SK-N-SH (cell line): ENCODE measurements around the gene ABCF1. TPM values are rescaled to one million over a fixed set of nuclear protein-coding genes. Genes with fewer than 3 reads are reported as not detected.
A peak's percentile ranks its signal among the peaks of the same experiment; 100 is the strongest.

Source experiments
- CTCF ChIA-PET: fragments of 300-600, 350-600 bp; formaldehyde crosslinking; extraction: SDS; loops from one replicate; lab custom pipeline; 2021; lab: Yijun Ruan, JAX
- POLR2A ChIA-PET: fragments of 350-600 bp; sonication (Branson Sonifier 250); formaldehyde crosslinking; extraction: SDS; loops from one replicate; lab custom pipeline; 2020; ENCODE audit warnings: antibody characterized with exemption, inconsistent platforms; lab: Yijun Ruan, JAX
- DNase-seq: peaks from one replicate; pipeline ENCODE4 v3.0.0; 2012
- H2AFZ ChIP-seq: fragments of 200-600 bp; sonication (generic); 2 replicates; pipeline ENCODE4 v1.8.1; 2016; ENCODE audit warnings: antibody characterized with exemption, mild to moderate bottlenecking, low read depth
- H3F3A ChIP-seq: fragments of 200-600 bp; sonication (generic); replicated peaks from 2 replicates; pipeline ENCODE3; 2016; ENCODE audit warnings: antibody characterized with exemption, mild to moderate bottlenecking; ENCODE audit not compliant: insufficient read depth
- H3K27ac ChIP-seq, 2 experiments: fragments of 200-500 bp in 1 of 2; fragments of 200-600 bp in 1 of 2; sonication (Bioruptor generic) in 1 of 2; sonication (generic), shearing (Covaris generic) in 1 of 2; 2 replicates each; pipeline versions ENCODE4 v1.5.1 to v1.6.1; 2014 to 2016; ENCODE audit warnings: low read depth in 2 of 2, inconsistent platforms in 1 of 2, low read length in 1 of 2, mild to moderate bottlenecking in 1 of 2, mixed read lengths in 1 of 2
- H3K27me3 ChIP-seq: fragments of 200-600 bp; sonication (generic), shearing (Covaris generic); 2 replicates; pipeline ENCODE4 v1.6.1; 2016; ENCODE audit warnings: mixed run types; ENCODE audit not compliant: insufficient read depth
- H3K36me3 ChIP-seq, 2 experiments: fragments of 200-500 bp in 1 of 2; fragments of 200-600 bp in 1 of 2; sonication (Bioruptor generic) in 1 of 2; sonication (generic) in 1 of 2; replicated peaks in 1 of 2; 2 replicates each; pipeline versions ENCODE3 to v1.5.1; 2014 to 2016; ENCODE audit warnings: low read length in 1 of 2, mild to moderate bottlenecking in 1 of 2; ENCODE audit not compliant: insufficient read depth in 2 of 2, control insufficient read depth in 1 of 2
- H3K4me1 ChIP-seq, 2 experiments: fragments of 200-500 bp in 1 of 2; fragments of 200-600 bp in 1 of 2; sonication (Bioruptor generic) in 1 of 2; sonication (generic), shearing (Covaris generic) in 1 of 2; 2 replicates each; pipeline versions ENCODE4 v1.5.1 to v1.6.1; 2014 to 2016; ENCODE audit warnings: low read depth in 1 of 2, low read length in 1 of 2, mixed run types in 1 of 2; ENCODE audit not compliant: insufficient read depth in 2 of 2, control insufficient read depth in 1 of 2
- H3K4me2 ChIP-seq: fragments of 200-600 bp; sonication (generic), shearing (Covaris generic); 2 replicates; pipeline ENCODE4 v1.6.1; 2017; ENCODE audit warnings: mixed run types
- H3K4me3 ChIP-seq, 2 experiments: fragments of 200-500 bp in 1 of 2; fragments of 200-600 bp in 1 of 2; sonication (Bioruptor generic) in 1 of 2; sonication (generic), shearing (Covaris generic) in 1 of 2; 2 replicates each; pipeline versions ENCODE4 v1.5.1 to v1.8.1; 2014 to 2016; ENCODE audit warnings: low read depth in 2 of 2, inconsistent platforms in 1 of 2, low read length in 1 of 2, mild to moderate bottlenecking in 1 of 2, mixed read lengths in 1 of 2, moderate library complexity in 1 of 2
- H3K79me2 ChIP-seq: fragments of 200-600 bp; sonication (generic); 2 replicates; pipeline ENCODE4 v1.8.1; 2017; ENCODE audit warnings: mild to moderate bottlenecking; ENCODE audit not compliant: insufficient read depth
- H3K9ac ChIP-seq: fragments of 200-600 bp; sonication (generic); 2 replicates; pipeline ENCODE4 v1.6.1; 2017; ENCODE audit warnings: mixed run types
- H3K9me2 ChIP-seq: fragments of 200-600 bp; sonication (generic); 2 replicates; pipeline ENCODE4 v1.6.1; 2017; ENCODE audit warnings: mixed run types
- H3K9me3 ChIP-seq: fragments of 200-600 bp; sonication (generic); 2 replicates; pipeline ENCODE4 v1.6.1; 2017; ENCODE audit warnings: mixed run types, mild to moderate bottlenecking, moderate library complexity
- H4K20me1 ChIP-seq: fragments of 200-600 bp; sonication (generic); 2 replicates; pipeline ENCODE4 v1.6.1; 2017; ENCODE audit warnings: mild to moderate bottlenecking, mixed run types; ENCODE audit not compliant: insufficient read depth
- CHD2 ChIP-seq: fragments of 150-350 bp; IDR thresholded peaks from 2 replicates; pipeline ENCODE4 v1.6.1; 2018; ENCODE audit warnings: low read length; ENCODE audit not compliant: partially characterized antibody
- ELF1 ChIP-seq: IDR thresholded peaks from 2 replicates; pipeline ENCODE4 v1.4.0; 2012
- EP300 ChIP-seq, 2 experiments: IDR thresholded peaks; 2 replicates each; pipeline versions ENCODE4 v1.4.0 to v1.6.1; 2012; ENCODE audit warnings: borderline replicate concordance in 1 of 2, low read depth in 1 of 2, low read length in 1 of 2
- EZH2phosphoT487 ChIP-seq: fragments of 200-600 bp; sonication (generic); IDR thresholded peaks from 2 replicates; pipeline ENCODE4 v1.6.1; 2017; ENCODE audit warnings: low read depth, mixed run types, mild to moderate bottlenecking, antibody characterized with exemption, moderate library complexity, borderline replicate concordance
- FOXJ3 ChIP-seq: sonication (generic); formaldehyde crosslinking; IDR thresholded peaks from 2 replicates; pipeline ENCODE4 v1.5.1; 2020; ENCODE audit warnings: mild to moderate bottlenecking, missing genetic modification reagents
- FOXM1 ChIP-seq: IDR thresholded peaks from 2 replicates; pipeline ENCODE4 v1.4.0; 2012; ENCODE audit warnings: low read depth, mild to moderate bottlenecking
- GABPA ChIP-seq: IDR thresholded peaks from 2 replicates; pipeline ENCODE4 v1.4.0; 2012; ENCODE audit warnings: low read depth, mild to moderate bottlenecking
- GATA2 ChIP-seq: sonication (generic); formaldehyde crosslinking; IDR thresholded peaks from 2 replicates; pipeline ENCODE4 v1.5.0; 2020; ENCODE audit warnings: mild to moderate bottlenecking, missing genetic modification reagents
- JUND ChIP-seq: IDR thresholded peaks from 2 replicates; pipeline ENCODE4 v1.4.0; 2012
- MXI1 ChIP-seq: IDR thresholded peaks from 2 replicates; pipeline ENCODE4 v1.6.1; 2012; ENCODE audit warnings: mild to moderate bottlenecking, low read depth, low read length, improper control_type of control experiment
- NRF1 ChIP-seq: IDR thresholded peaks from 2 replicates; pipeline ENCODE4 v1.6.1; 2012; ENCODE audit warnings: low read depth, mild to moderate bottlenecking, low read length
- RAD21 ChIP-seq: IDR thresholded peaks from 2 replicates; pipeline ENCODE4 v1.6.1; 2012; ENCODE audit warnings: mild to moderate bottlenecking, low read length
- RCOR1 ChIP-seq: fragments of 150-350 bp; IDR thresholded peaks from 2 replicates; pipeline ENCODE4 v1.6.1; 2017; ENCODE audit warnings: antibody characterized with exemption, low read length
- REST ChIP-seq: IDR thresholded peaks from 2 replicates; pipeline ENCODE4 v1.6.1; 2012; ENCODE audit warnings: mild to moderate bottlenecking, low read depth, low read length, moderate library complexity
- RFX5 ChIP-seq: IDR thresholded peaks from 2 replicates; pipeline ENCODE4 v1.6.1; 2012; ENCODE audit warnings: mild to moderate bottlenecking, improper control_type of control experiment, low read length
- RXRA ChIP-seq: IDR thresholded peaks from 2 replicates; pipeline ENCODE4 v1.4.0; 2012; ENCODE audit warnings: low read depth, mild to moderate bottlenecking, borderline replicate concordance
- SIN3A ChIP-seq: IDR thresholded peaks from 2 replicates; pipeline ENCODE4 v1.6.1; 2012; ENCODE audit warnings: low read depth, mild to moderate bottlenecking, low read length, moderate library complexity, borderline replicate concordance
- SMC3 ChIP-seq: IDR thresholded peaks from 2 replicates; pipeline ENCODE4 v1.6.1; 2012; ENCODE audit warnings: low read depth, low read length, improper control_type of control experiment
- TAF1 ChIP-seq: IDR thresholded peaks from 2 replicates; pipeline ENCODE4 v1.6.1; 2012; ENCODE audit warnings: low read depth, mild to moderate bottlenecking, low read length, moderate library complexity, borderline replicate concordance
- TCF12 ChIP-seq: IDR thresholded peaks from 2 replicates; pipeline ENCODE4 v1.4.0; 2012
- USF1 ChIP-seq: IDR thresholded peaks from 2 replicates; pipeline ENCODE4 v1.4.0; 2012; ENCODE audit warnings: low read depth, borderline replicate concordance
- USF2 ChIP-seq: fragments of 150-350 bp; IDR thresholded peaks from 2 replicates; pipeline ENCODE4 v1.6.1; 2017; ENCODE audit warnings: antibody characterized with exemption, low read length, low read depth, borderline replicate concordance
- YY1 ChIP-seq: IDR thresholded peaks from 2 replicates; pipeline ENCODE4 v1.4.0; 2012; ENCODE audit warnings: low read depth, mild to moderate bottlenecking
- ZBTB33 ChIP-seq: IDR thresholded peaks from 2 replicates; pipeline ENCODE4 v1.4.0; 2012; ENCODE audit warnings: low read depth, borderline replicate concordance
- WGBS: methylation state at CpG from one replicate; pipeline ENCODE4 v1.1.6; 2017; ENCODE audit warnings: low lambda C conversion rate; 5-methylcytosine and 5-hydroxymethylcytosine counted together
- polyA plus RNA-seq, 3 experiments: library from polyadenylated mRNA; depleted of rRNA; stranded (reverse); fragments of >200 nt; gene quantifications; 2 replicates each; pipeline ENCODE4 v1.2.3, GENCODE V29; 2012

Gene ABCF1
- polyA plus RNA-seq, 1 of the 3 experiments (the other 2 are of a cell fraction), result 53.4 TPM

GRCh38 chr6:30556066-30556905 lies 15.0 kb upstream of the ABCF1 start, which contains the start of gene GNL1:
Gene GNL1, minus strand, starts transcription at chr6:30556489. Its CDS starts 286 bp downstream, at chr6:30556203.
- H3K79me2 ChIP-seq, result peaks cover 41% of the 10 kb centered on the region
- ChIA-PET CTCF (interaction anchor here (0.8 to 9.4 kb wide), 5 partner anchors 13 to 74 kb away, joined by 3 to 140 read pairs (median 11); no protein-coding TSS in a partner anchor), POLR2A (interaction anchor here (1.1 to 3.6 kb wide), 7 partner anchors 8 to 59 kb away, joined by 3 to 22 read pairs (median 7); partner anchors contain the start of gene ABCF1)
- no peak for TF ChIP-seq EZH2phosphoT487
- no peak for TF ChIP-seq GATA2
- TF ChIP-seq RXRA, result no peak
- TF ChIP-seq TCF12, result no peak
- TF ChIP-seq CHD2, result no peak
- TF ChIP-seq FOXJ3 (CRISPR knock-in tag), result no peak
- TF ChIP-seq SMC3, result no peak
- TF ChIP-seq RAD21, result no peak
- TF ChIP-seq USF2, result no peak
- TF ChIP-seq MXI1, result peak; percentile 55
- no peak for TF ChIP-seq USF1
- no peak for TF ChIP-seq EP300 (IDR thresholded peaks at IDR 0.05; ENCODE audit: borderline replicate concordance in 1 of 2, low read depth in 1 of 2, low read length in 1 of 2)
- 0 out of 2 replicates have a peak, but pooled peaks have one; percentile 5 for TF ChIP-seq ELF1
- no peak for TF ChIP-seq FOXM1
- TF ChIP-seq NRF1, result no peak
- TF ChIP-seq REST, result no peak
- TF ChIP-seq JUND, result no peak; the same call in 1 of the 2 replicates
- TF ChIP-seq ZBTB33, result 0 out of 2 replicates have a peak, but pooled peaks have one; percentile 3
- TF ChIP-seq YY1, result peak; percentile 52; the same call in 1 of the 2 replicates
- no peak for TF ChIP-seq GABPA
- no peak for TF ChIP-seq SIN3A
- no peak for TF ChIP-seq TAF1
- no peak for TF ChIP-seq RFX5
- TF ChIP-seq RCOR1, result no peak

More at GRCh38 chr6:30556066-30556905, 15.0 kb upstream of the ABCF1 start, which contains the start of gene GNL1:
- WGBS, result 3% methylated on average over 57 of the region's 71 CpGs
- H3K4me1 ChIP-seq, result peaks cover 15 to 17% of the 10 kb centered on the region in 2 experiments
- no peaks in the 10 kb centered on the region for H4K20me1 ChIP-seq
- peak within 1 kb of the TSS; percentile 90 to 99 for H3K27ac ChIP-seq
- peak; percentile 92 for DNase-seq
- H3K36me3 ChIP-seq, result peaks cover 39% of the 10 kb centered on the region in 2 experiments
- H3K9me3 ChIP-seq, result no peaks in the 10 kb centered on the region
- peak within 1 kb of the TSS; percentile 93 for H3K9ac ChIP-seq
- peak within 1 kb of the TSS; percentile 93 to 99 for H3K4me3 ChIP-seq
- peak within 1 kb of the TSS; percentile 95 for H3K4me2 ChIP-seq
- no peaks in the 10 kb centered on the region for H3K9me2 ChIP-seq
- peaks cover 10% of the 10 kb centered on the region for H3F3A ChIP-seq
- no peaks in the 10 kb centered on the region for H3K27me3 ChIP-seq
- H2AFZ ChIP-seq, result peak within 1 kb of the TSS; percentile 87
